ENCODE results near the gene PDZD7. TPM values are rescaled to one million over a fixed set of nuclear protein-coding genes. Genes with fewer than 3 reads are reported as not detected.
A peak's percentile ranks its signal among the peaks of the same experiment; 100 is the strongest.

The PDZD7 gene
- total RNA-seq, 4 donors from 2014 or later = 0.84 to 2.4 (median 1.9) TPM

DNA sequence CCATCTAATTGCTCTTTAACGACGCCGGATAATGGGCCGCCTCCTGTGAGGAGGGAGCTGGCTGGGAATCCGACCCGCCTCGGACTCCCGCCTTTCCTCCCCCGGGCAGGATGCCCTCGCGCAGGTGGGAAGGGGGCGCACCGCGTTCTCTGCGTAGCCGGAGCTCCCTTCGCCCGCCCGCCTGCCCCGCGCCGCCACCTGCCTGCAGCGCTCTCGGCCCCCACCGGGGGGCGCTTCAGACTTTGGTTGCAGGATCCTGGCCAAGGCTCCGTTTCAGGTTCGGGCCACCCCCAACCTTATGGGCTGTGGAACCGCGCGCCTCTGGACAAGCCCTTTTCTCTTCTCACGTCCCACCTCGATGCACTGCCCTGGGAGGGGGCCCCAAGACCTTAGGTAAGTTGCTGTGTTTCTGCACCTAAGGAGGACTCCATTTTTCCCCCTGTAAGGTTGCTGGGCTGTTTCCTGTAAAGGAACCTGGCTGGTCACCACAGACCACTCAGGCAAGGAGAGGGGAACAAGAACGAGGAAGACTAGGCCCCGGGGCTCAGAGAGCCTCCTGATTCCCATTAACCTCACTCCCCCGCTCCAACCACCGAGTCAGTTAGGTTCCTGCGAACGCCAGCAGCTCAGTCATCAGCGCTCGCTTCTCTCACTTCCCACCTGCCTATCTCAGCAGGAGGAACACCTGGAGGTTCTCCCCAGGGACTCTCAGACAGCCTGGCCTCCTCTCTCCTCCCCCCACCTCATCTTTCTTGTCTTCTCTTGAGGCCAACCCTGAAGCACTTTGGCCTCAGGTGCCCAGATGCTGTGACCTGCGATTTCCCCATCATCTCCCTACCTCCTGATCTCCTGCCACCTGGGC lies 19.5 kb upstream of the PDZD7 start:
- no peaks in the 10 kb centered on the region for H3K36me3 ChIP-seq
- DNase-seq (ENCODE audit: low spot score in 2 of 2) = no peak
- no peak for TF ChIP-seq POLR2A (IDR thresholded peaks at IDR 0.05)
- TF ChIP-seq, protein P1, sequence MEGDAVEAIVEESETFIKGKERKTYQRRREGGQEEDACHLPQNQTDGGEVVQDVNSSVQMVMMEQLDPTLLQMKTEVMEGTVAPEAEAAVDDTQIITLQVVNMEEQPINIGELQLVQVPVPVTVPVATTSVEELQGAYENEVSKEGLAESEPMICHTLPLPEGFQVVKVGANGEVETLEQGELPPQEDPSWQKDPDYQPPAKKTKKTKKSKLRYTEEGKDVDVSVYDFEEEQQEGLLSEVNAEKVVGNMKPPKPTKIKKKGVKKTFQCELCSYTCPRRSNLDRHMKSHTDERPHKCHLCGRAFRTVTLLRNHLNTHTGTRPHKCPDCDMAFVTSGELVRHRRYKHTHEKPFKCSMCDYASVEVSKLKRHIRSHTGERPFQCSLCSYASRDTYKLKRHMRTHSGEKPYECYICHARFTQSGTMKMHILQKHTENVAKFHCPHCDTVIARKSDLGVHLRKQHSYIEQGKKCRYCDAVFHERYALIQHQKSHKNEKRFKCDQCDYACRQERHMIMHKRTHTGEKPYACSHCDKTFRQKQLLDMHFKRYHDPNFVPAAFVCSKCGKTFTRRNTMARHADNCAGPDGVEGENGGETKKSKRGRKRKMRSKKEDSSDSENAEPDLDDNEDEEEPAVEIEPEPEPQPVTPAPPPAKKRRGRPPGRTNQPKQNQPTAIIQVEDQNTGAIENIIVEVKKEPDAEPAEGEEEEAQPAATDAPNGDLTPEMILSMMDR (IDR thresholded peaks at IDR 0.05) = peak; percentile 70 to 81 (median 74)
- H3K27me3 ChIP-seq = peaks cover 0 to 63% of the 10 kb centered on the region in 2 donors
- no peak overlapping the region for H3K27ac ChIP-seq
- 14 to 16% methylated on average over 28 to 42 of the region's 42 CpGs for WGBS, 2 donors
- H3K9me3 ChIP-seq = no peaks in the 10 kb centered on the region
- H3K4me1 ChIP-seq = peaks cover 0 to 19% (median 6%) of the 10 kb centered on the region in 4 donors
- peak overlapping the region in 2 of 4 donors; percentile 10 to 20 for H3K4me3 ChIP-seq

DNA sequence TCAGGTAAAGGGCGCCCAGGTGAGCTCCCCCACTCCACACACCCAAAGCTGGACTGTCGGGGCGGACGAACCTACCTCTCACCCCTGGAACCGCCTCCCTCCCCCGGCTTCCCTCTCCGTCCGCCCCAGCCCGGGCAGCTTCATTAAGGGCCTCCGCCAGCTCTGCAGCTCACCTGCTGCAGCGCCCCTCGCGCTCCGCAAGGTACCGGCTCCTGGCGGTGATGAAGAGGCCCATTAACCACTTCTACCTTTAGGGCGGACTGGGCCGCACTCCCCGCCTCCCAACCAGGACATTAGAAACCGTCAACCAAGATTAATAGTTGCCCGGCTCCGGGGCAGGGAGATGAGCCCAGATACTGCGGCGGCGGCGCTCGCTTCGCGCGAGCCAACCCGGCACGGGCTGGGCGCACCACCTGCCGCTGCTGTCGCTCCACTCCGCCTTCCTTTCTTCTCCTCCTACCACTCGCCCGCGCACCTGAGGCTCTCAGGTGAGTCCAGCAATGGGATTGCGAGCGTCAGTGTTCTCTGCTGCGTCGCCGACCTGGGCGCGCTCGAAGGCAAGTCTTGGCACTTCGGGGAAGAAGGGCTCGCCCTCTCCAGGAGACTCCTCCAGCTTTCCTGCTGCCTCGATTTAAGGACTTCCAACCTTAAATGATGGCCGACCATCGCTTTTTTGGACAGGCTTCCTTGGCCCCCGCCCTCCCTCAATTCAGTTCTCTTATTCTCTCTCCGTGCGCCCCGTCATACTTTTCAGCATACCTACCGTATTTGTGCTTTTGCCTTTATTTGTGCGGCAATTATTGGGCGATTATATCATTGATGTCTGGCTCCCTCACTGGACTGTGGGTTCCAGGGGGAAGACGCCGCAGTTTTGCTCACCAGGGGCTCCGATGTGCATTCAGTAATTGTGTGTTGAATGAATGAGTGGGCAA lies 17.3 kb upstream of the PDZD7 start:
- Histone ChIP-seq H3K4me1 (peaks cover 0 to 23% (median 8%) of the 10 kb centered on the region in 4 donors), H3K27me3 (peaks cover 0 to 63% of the 10 kb centered on the region in 2 donors), H3K36me3 (no peaks in the 10 kb centered on the region), H3K27ac (no peak overlapping the region), H3K9me3 (no peaks in the 10 kb centered on the region), H3K4me3 (no peak overlapping the region)
- TF ChIP-seq, protein P1 (IDR thresholded peaks at IDR 0.05) = no peak
- TF ChIP-seq EP300 (IDR thresholded peaks at IDR 0.05) (no peak), POLR2A (IDR thresholded peaks at IDR 0.05) (no peak)
- no peak for DNase-seq (ENCODE audit: low spot score in 2 of 2)
- 12 to 14% methylated on average over 62 of the region's 62 CpGs for WGBS, 2 donors

- Histone ChIP-seq H3K36me3 (no peaks in the 10 kb centered on the region), H3K4me3 (no peak overlapping the region), H3K27me3 (peaks cover 0 to 58% of the 10 kb centered on the region in 2 donors), H3K9me3 (no peaks in the 10 kb centered on the region), H3K27ac (no peak overlapping the region), H3K4me1 (peaks cover 0 to 30% (median 12%) of the 10 kb centered on the region in 4 donors)
- no peak for DNase-seq (ENCODE audit: low spot score in 2 of 2)
- TF ChIP-seq EP300 (IDR thresholded peaks at IDR 0.05) = no peak
- TF ChIP-seq, protein P1 (IDR thresholded peaks at IDR 0.05) = no peak
- no peak for TF ChIP-seq POLR2A (IDR thresholded peaks at IDR 0.05)
- WGBS, 2 donors = 15 to 17% methylated on average over 16 of the region's 16 CpGs
Observed at GRCh38 chr10:101047268-101047667, 16.3 kb upstream of the PDZD7 start.

DNA sequence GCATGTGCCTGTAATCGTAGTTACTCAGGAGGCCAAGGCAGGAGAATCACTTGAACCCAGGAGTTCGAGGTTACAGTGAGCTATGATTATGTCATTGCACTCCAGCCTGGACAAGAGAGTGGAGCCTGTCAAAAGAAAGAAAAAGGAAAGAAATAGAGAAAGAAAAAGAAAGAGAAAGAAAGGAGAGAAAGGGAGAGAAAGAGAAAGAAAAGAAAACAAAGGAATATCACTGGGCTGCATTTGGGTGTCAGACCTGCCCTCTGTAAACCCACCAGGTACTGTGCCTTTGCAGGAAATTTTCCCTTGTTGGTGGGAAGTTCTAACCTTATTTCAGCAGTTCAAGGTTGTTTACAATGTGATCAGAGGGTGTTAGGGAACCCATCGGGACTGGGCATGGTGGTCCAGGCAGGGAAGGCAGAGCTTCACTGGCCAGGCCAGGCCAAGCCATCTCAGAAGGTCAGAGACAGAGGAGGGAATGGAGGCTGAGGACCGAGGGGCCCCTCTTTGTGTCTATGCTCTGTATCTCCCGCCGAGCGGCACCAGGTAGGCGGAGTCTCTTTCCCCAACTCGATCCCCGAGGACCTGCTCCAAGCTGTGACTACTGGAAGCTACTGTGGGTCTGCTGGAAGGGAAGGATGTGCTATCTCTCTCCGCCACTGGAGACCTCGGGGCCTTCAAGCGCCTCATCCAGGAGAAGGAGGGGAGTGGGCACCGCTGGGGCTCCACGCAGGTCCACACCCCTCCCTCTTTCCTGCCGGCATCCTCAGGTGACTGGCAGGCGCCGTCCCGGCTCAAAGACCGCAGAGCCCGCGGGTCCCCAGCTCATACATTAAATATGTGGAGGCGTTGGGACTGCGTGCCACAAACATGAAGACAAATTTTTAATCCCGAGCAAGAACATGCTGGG lies 15.7 kb upstream of the PDZD7 start:
- peaks cover 0 to 37% (median 19%) of the 10 kb centered on the region in 4 donors for H3K4me1 ChIP-seq
- WGBS, 2 donors = 24 to 26% methylated on average over 25 of the region's 25 CpGs
- no peak overlapping the region for H3K4me3 ChIP-seq
- no peaks in the 10 kb centered on the region for H3K36me3 ChIP-seq
- TF ChIP-seq EP300 (IDR thresholded peaks at IDR 0.05) = no peak
- no peak for TF ChIP-seq POLR2A (IDR thresholded peaks at IDR 0.05)
- TF ChIP-seq, protein P1 (IDR thresholded peaks at IDR 0.05) = no peak
- no peak for DNase-seq (ENCODE audit: low spot score in 2 of 2)
- H3K9me3 ChIP-seq = no peaks in the 10 kb centered on the region
- no peak overlapping the region for H3K27ac ChIP-seq
- peaks cover 0 to 52% of the 10 kb centered on the region in 2 donors for H3K27me3 ChIP-seq
